ENCODE results near the gene CPED1.
"Not testable (repeated sequence)": the region's sequence is repeated elsewhere in the genome, so short reads cannot be mapped to it uniquely, and the experiment has no call there.

CPED1 gene

GRCh38 chr7:121020249-121020988 is 31.9 kb downstream of the CPED1 start:
- DNase-seq (ENCODE audit: low spot score) = no peak

- no peak for DNase-seq (ENCODE audit: low spot score)
These were observed 32.8 kb downstream of the CPED1 start for GRCh38 chr7:121020989-121021969.

GRCh38 chr7:121023194-121023593 is 34.7 kb downstream of the CPED1 start:
- DNase-seq (ENCODE audit: low spot score) = no peak

- no peak for DNase-seq (ENCODE audit: low spot score)
These were observed 35.4 kb downstream of the CPED1 start for GRCh38 chr7:121023683-121024511.

GRCh38 chr7:121024611-121025010 is 36.1 kb downstream of the CPED1 start:
- DNase-seq (ENCODE audit: low spot score) = no peak

- no peak for DNase-seq (ENCODE audit: low spot score)
These were observed 37.6 kb downstream of the CPED1 start for GRCh38 chr7:121026159-121026558.

GRCh38 chr7:121026577-121027111 is 38.1 kb downstream of the CPED1 start:
- no peak for DNase-seq (ENCODE audit: low spot score)

GRCh38 chr7:121027761-121028669 is 39.5 kb downstream of the CPED1 start:
- no peak for DNase-seq (ENCODE audit: low spot score)

GRCh38 chr7:121029302-121029701 is 40.8 kb downstream of the CPED1 start:
- no peak for DNase-seq (ENCODE audit: low spot score)

- no peak for DNase-seq (ENCODE audit: low spot score)
These were observed 41.8 kb downstream of the CPED1 start for GRCh38 chr7:121030308-121030707.

- no peak for DNase-seq (ENCODE audit: low spot score)
These were observed 44.3 kb downstream of the CPED1 start for GRCh38 chr7:121032645-121033460.

GRCh38 chr7:121034929-121035328 is 46.4 kb downstream of the CPED1 start:
- no peak for DNase-seq (ENCODE audit: low spot score)

- not testable (repeated sequence) for DNase-seq (ENCODE audit: low spot score)
These were observed 48.3 kb downstream of the CPED1 start for GRCh38 chr7:121036776-121037175.

- DNase-seq (ENCODE audit: low spot score) = not testable (repeated sequence)
These were observed 48.8 kb downstream of the CPED1 start for GRCh38 chr7:121037329-121037728.

GRCh38 chr7:121037957-121038716 is 49.6 kb downstream of the CPED1 start:
- DNase-seq (ENCODE audit: low spot score) = no peak

GRCh38 chr7:121038717-121039509 is 50.4 kb downstream of the CPED1 start:
- no peak for DNase-seq (ENCODE audit: low spot score)

GRCh38 chr7:121039510-121039822 is 51.0 kb downstream of the CPED1 start:
- DNase-seq (ENCODE audit: low spot score) = no peak

GRCh38 chr7:121039994-121040393 is 51.5 kb downstream of the CPED1 start:
- no peak for DNase-seq (ENCODE audit: low spot score)
